ENCODE results near the gene MAP2K5. TPM values are rescaled to one million over a fixed set of nuclear protein-coding genes. Genes with fewer than 3 reads are reported as not detected.

The MAP2K5 gene
- polyA plus RNA-seq, 2 of the 4 experiments (the other 2 are of a cell fraction): 7.8 to 11.0 TPM

GRCh38 chr15:67537771-67538170 is 4.7 kb upstream of the MAP2K5 start:
- Histone ChIP-seq H3K4me2 (no peak overlapping the region), H3K4me1 (peaks cover 5% of the 10 kb centered on the region; the same call in 2 of the 3 replicates), H3K9me3 (no peaks in the 10 kb centered on the region), H3K27ac (no peak overlapping the region), H3K4me3 (no peak overlapping the region)
- 91% methylated on average over 1 of the region's 1 CpG for WGBS (ENCODE audit: missing lambda C conversion rate)
- FAIRE-seq (no peak), DNase-seq (ENCODE audit: low read depth in 1 of 2, low spot score in 1 of 2) (no peak), ATAC-seq (no peak)
- ChIA-PET CTCF (interaction anchor here (1.2 to 1.7 kb wide), 3 partner anchors 11 to 48 kb away, joined by 3 read pairs; partner anchors contain the start of gene C15orf61), POLR2A (interaction anchor here (1.6 kb wide), 1 partner anchor 17 kb away, joined by 5 read pairs; the partner anchor contains the start of gene C15orf61)
- TF ChIP-seq MYC (IDR thresholded peaks at IDR 0.05; ENCODE audit: borderline replicate concordance, low read length) (no peak), EHF (CRISPR knock-in tag; IDR thresholded peaks at IDR 0.05) (no peak), HOXB13 (CRISPR knock-in tag; IDR thresholded peaks at IDR 0.05; ENCODE audit: low read depth) (no peak), POLR2AphosphoS2 (conservative IDR thresholded peaks at IDR 0.05; ENCODE audit: low read length) (no peak), RAD21 (conservative IDR thresholded peaks at IDR 0.05 in 1 of 2, IDR thresholded peaks at IDR 0.05 in 1 of 2) (no peak), CBX2 (IDR thresholded peaks at IDR 0.05; ENCODE audit: borderline replicate concordance, low read depth) (no peak), ESRRA (IDR thresholded peaks at IDR 0.05; ENCODE audit: borderline replicate concordance, low read length) (no peak), POLR2A (IDR thresholded peaks at IDR 0.05; ENCODE audit: low read length) (no peak), KDM5A (IDR thresholded peaks at IDR 0.05) (no peak), HDAC2 (IDR thresholded peaks at IDR 0.05) (no peak)
- TF ChIP-seq, protein P1, sequence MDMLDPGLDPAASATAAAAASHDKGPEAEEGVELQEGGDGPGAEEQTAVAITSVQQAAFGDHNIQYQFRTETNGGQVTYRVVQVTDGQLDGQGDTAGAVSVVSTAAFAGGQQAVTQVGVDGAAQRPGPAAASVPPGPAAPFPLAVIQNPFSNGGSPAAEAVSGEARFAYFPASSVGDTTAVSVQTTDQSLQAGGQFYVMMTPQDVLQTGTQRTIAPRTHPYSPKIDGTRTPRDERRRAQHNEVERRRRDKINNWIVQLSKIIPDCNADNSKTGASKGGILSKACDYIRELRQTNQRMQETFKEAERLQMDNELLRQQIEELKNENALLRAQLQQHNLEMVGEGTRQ (IDR thresholded peaks at IDR 0.05): no peak

DNA sequence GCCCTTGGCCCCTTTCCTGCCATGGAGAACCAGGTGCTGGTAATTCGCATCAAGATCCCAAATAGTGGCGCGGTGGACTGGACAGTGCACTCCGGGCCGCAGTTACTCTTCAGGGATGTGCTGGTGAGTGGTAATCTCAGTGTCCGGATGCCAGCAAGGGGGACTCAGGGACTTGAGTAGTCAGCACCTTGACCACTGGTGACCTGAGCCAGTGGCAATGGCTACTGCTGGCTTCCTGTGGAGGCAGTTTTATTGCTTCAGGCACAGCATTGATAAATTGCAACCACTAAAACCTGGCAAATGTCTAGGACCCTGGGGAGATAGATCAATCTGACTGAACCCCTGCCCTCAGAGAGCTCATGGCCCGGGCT is 830 bp downstream of the MAP2K5 start:
- peak; percentile 14 to 28 for DNase-seq (ENCODE audit: low read depth in 1 of 2, low spot score in 1 of 2)
- Histone ChIP-seq H3K4me1 (peaks cover 14% of the 10 kb centered on the region), H3K27ac (peak overlapping the region; percentile 73 to 91), H3K4me2 (peak overlapping the region; percentile 91), H3K9me3 (no peaks in the 10 kb centered on the region), H3K4me3 (peak overlapping the region; percentile 56)
- CTCF ChIA-PET: interaction anchor here (1.4 kb wide), 1 partner anchor 19 kb away, joined by 3 read pairs; no protein-coding TSS in a partner anchor
- no peak for FAIRE-seq
- POLR2A ChIA-PET: no interaction called here
- TF ChIP-seq FOSB (CRISPR knock-in tag; IDR thresholded peaks at IDR 0.05): no peak
- 0 out of 2 replicates have a peak, but pooled peaks have one; percentile 0 for TF ChIP-seq ZC3H11A (IDR thresholded peaks at IDR 0.05)
- TF ChIP-seq CBX2 (IDR thresholded peaks at IDR 0.05; ENCODE audit: borderline replicate concordance, low read depth): no peak
- no peak for TF ChIP-seq BHLHE40 (IDR thresholded peaks at IDR 0.05; ENCODE audit: low read depth, low read length)
- 57% methylated on average over 3 of the region's 7 CpGs for WGBS (ENCODE audit: missing lambda C conversion rate)
- peak; percentile 16 to 24; a peak in 3 of 6 replicates for ATAC-seq

DNA sequence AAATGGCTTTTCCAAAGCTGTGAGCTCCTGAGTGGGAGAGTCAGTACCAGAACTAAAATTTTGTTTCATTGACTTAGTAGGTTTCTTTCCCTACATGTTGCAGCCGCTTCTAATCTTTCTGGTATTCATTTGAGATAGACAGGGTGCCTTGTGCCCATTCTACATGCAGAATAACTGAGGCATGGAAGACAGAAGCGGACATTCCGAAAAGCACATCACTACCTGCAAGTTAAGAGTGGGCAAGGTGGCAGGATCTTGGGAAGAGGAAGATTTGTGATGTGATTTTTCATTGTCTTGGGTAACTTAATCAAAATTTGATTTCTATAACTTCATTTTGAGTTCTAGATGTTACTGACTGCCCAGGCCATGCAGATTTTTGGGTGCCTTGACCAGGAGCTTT is 2.0 kb downstream of the MAP2K5 start:
- WGBS (ENCODE audit: missing lambda C conversion rate): 95% methylated on average over 3 of the region's 3 CpGs
- POLR2A ChIA-PET: no interaction called here
- TF ChIP-seq, protein P2, sequence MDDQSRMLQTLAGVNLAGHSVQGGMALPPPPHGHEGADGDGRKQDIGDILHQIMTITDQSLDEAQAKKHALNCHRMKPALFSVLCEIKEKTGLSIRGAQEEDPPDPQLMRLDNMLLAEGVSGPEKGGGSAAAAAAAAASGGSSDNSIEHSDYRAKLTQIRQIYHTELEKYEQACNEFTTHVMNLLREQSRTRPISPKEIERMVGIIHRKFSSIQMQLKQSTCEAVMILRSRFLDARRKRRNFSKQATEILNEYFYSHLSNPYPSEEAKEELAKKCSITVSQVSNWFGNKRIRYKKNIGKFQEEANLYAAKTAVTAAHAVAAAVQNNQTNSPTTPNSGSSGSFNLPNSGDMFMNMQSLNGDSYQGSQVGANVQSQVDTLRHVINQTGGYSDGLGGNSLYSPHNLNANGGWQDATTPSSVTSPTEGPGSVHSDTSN (IDR thresholded peaks at IDR 0.05): no peak
- TF ChIP-seq CHD4 (IDR thresholded peaks at IDR 0.05; ENCODE audit: borderline replicate concordance) (no peak), MAFK (IDR thresholded peaks at IDR 0.05; ENCODE audit: partially characterized antibody) (no peak), MYC (IDR thresholded peaks at IDR 0.05; ENCODE audit: borderline replicate concordance, low read length) (no peak), JUN (IDR thresholded peaks at IDR 0.05) (no peak), TP53 (CRISPR knock-in tag; IDR thresholded peaks at IDR 0.05) (no peak), SMC3 (IDR thresholded peaks at IDR 0.05) (no peak), CBX2 (IDR thresholded peaks at IDR 0.05; ENCODE audit: borderline replicate concordance, low read depth) (no peak), HEYL (CRISPR knock-in tag; IDR thresholded peaks at IDR 0.05) (no peak), GATA3 (IDR thresholded peaks at IDR 0.05; ENCODE audit: borderline replicate concordance) (no peak), E2F6 (IDR thresholded peaks at IDR 0.05; ENCODE audit: borderline replicate concordance, low read depth) (no peak), NFE2L2 (conservative IDR thresholded peaks at IDR 0.05; ENCODE audit: low read length) (no peak), ZSCAN20 (CRISPR knock-in tag; IDR thresholded peaks at IDR 0.05) (no peak)
- TF ChIP-seq, protein P1 (IDR thresholded peaks at IDR 0.05): no peak
- CTCF ChIA-PET: interaction anchor here (1.0 to 1.4 kb wide), 2 partner anchors 17 to 20 kb away, joined by 3 read pairs; no protein-coding TSS in a partner anchor
- peaks cover 14% of the 10 kb centered on the region for H3K4me1 ChIP-seq
- FAIRE-seq (no peak), ATAC-seq (no peak), DNase-seq (ENCODE audit: low read depth in 1 of 2, low spot score in 1 of 2) (no peak)
- H3K4me3 ChIP-seq: no peak overlapping the region
- H3K27ac ChIP-seq: no peak overlapping the region
- H3K9me3 ChIP-seq: no peaks in the 10 kb centered on the region
- no peak overlapping the region for H3K4me2 ChIP-seq
